Nephron (organoid): ENCODE data around the gene GPR137B.
"Not testable (repeated sequence)": the region's sequence is repeated elsewhere in the genome, so short reads cannot be mapped to it uniquely, and the experiment has no call there.

Experiments used
- H3K27ac Mint-ChIP-seq, 3 experiments: 2 replicates each; pipeline ENCODE4 v1.8.0; 2020; ENCODE audit warnings: mixed read lengths in 3 of 3, mild to moderate bottlenecking in 2 of 3, moderate library complexity in 1 of 3
- H3K27me3 Mint-ChIP-seq: 2 replicates; pipeline ENCODE4 v1.8.0; 2021; ENCODE audit warnings: low read depth, mild to moderate bottlenecking, moderate library complexity, mixed read lengths
- H3K36me3 Mint-ChIP-seq: 2 replicates; pipeline ENCODE4 v1.8.0; 2020; ENCODE audit warnings: low read depth, mixed read lengths
- H3K4me1 Mint-ChIP-seq: 2 replicates; pipeline ENCODE4 v1.8.0; 2020; ENCODE audit warnings: mixed read lengths
- H3K4me3 Mint-ChIP-seq, 3 experiments: 2 replicates each; pipeline ENCODE4 v1.8.0; 2020; ENCODE audit warnings: mild to moderate bottlenecking in 3 of 3, mixed read lengths in 3 of 3, moderate library complexity in 2 of 3
- H3K9me3 Mint-ChIP-seq: 2 replicates; pipeline ENCODE4 v1.8.0; 2020; ENCODE audit warnings: mixed read lengths
- CTCF ChIP-seq, 3 experiments: fragments of 200-600 bp; sonication (generic); IDR thresholded peaks; one replicate each; pipeline ENCODE4 v1.5.0; 2021; ENCODE audit warnings: antibody characterized with exemption in 3 of 3; ENCODE audit not compliant: unreplicated experiment in 3 of 3

GPR137B gene

GRCh38 chr1:236179634-236180033 is 37.3 kb downstream of the GPR137B start:
- H3K4me1 Mint-ChIP-seq, result peaks cover 12% of the 10 kb centered on the region
- H3K9me3 Mint-ChIP-seq, result no peaks in the 10 kb centered on the region
- peaks cover 30% of the 10 kb centered on the region for H3K36me3 Mint-ChIP-seq
- no peak for TF ChIP-seq CTCF (IDR thresholded peaks at IDR 0.05; ENCODE audit: unreplicated experiment in 3 of 3)
- H3K27me3 Mint-ChIP-seq, result peaks cover 1% of the 10 kb centered on the region
- H3K27ac Mint-ChIP-seq, result no peak overlapping the region
- H3K4me3 Mint-ChIP-seq, result no peak overlapping the region

GRCh38 chr1:236181059-236181458 is 38.7 kb downstream of the GPR137B start:
- Mint-ChIP-seq H3K36me3 (peaks cover 36% of the 10 kb centered on the region), H3K27ac (no peak overlapping the region), H3K4me1 (peaks cover 7% of the 10 kb centered on the region), H3K27me3 (no peaks in the 10 kb centered on the region), H3K4me3 (no peak overlapping the region), H3K9me3 (no peaks in the 10 kb centered on the region)
- no peak for TF ChIP-seq CTCF (IDR thresholded peaks at IDR 0.05; ENCODE audit: unreplicated experiment in 3 of 3)

- no peak overlapping the region for H3K27ac Mint-ChIP-seq
- no peak for TF ChIP-seq CTCF (IDR thresholded peaks at IDR 0.05; ENCODE audit: unreplicated experiment in 3 of 3)
- H3K27me3 Mint-ChIP-seq, result no peaks in the 10 kb centered on the region
- H3K4me1 Mint-ChIP-seq, result no peaks in the 10 kb centered on the region
- peaks cover 27% of the 10 kb centered on the region for H3K9me3 Mint-ChIP-seq
- H3K36me3 Mint-ChIP-seq, result peaks cover 71% of the 10 kb centered on the region
- H3K4me3 Mint-ChIP-seq, result no peak overlapping the region
Observed at GRCh38 chr1:236185687-236186086, 43.3 kb downstream of the GPR137B start.

- Mint-ChIP-seq H3K36me3 (peaks cover 76% of the 10 kb centered on the region), H3K9me3 (peaks cover 30% of the 10 kb centered on the region)
- H3K4me1 Mint-ChIP-seq, H3K27me3 Mint-ChIP-seq, H3K27ac Mint-ChIP-seq, H3K4me3 Mint-ChIP-seq: not testable (repeated sequence)
Observed at GRCh38 chr1:236186471-236186870, 44.1 kb downstream of the GPR137B start.

- H3K27me3 Mint-ChIP-seq, H3K27ac Mint-ChIP-seq, H3K4me1 Mint-ChIP-seq, H3K4me3 Mint-ChIP-seq: not testable (repeated sequence)
- Mint-ChIP-seq H3K9me3 (peaks cover 30% of the 10 kb centered on the region), H3K36me3 (peaks cover 78% of the 10 kb centered on the region)
Observed at GRCh38 chr1:236188084-236188483, 45.7 kb downstream of the GPR137B start.

- no peak overlapping the region for H3K27ac Mint-ChIP-seq
- H3K36me3 Mint-ChIP-seq, result peaks cover 88% of the 10 kb centered on the region
- no peak overlapping the region for H3K4me3 Mint-ChIP-seq
- H3K4me1 Mint-ChIP-seq, result no peaks in the 10 kb centered on the region
- no peak for TF ChIP-seq CTCF (IDR thresholded peaks at IDR 0.05; ENCODE audit: unreplicated experiment in 3 of 3)
- H3K9me3 Mint-ChIP-seq, result peaks cover 54% of the 10 kb centered on the region
- H3K27me3 Mint-ChIP-seq, result peaks cover 3% of the 10 kb centered on the region
Observed at GRCh38 chr1:236193184-236193583, 50.8 kb downstream of the GPR137B start.

- Mint-ChIP-seq H3K27me3 (peaks cover 3% of the 10 kb centered on the region), H3K27ac (no peak overlapping the region), H3K4me1 (no peaks in the 10 kb centered on the region), H3K4me3 (no peak overlapping the region), H3K36me3 (peaks cover 87% of the 10 kb centered on the region), H3K9me3 (peaks cover 79% of the 10 kb centered on the region)
- TF ChIP-seq CTCF (IDR thresholded peaks at IDR 0.05; ENCODE audit: unreplicated experiment in 3 of 3), result no peak
Observed at GRCh38 chr1:236200925-236201324, 58.6 kb downstream of the GPR137B start.
